Erythroblast (primary cell): Measurements from ENCODE around the gene CFH.
A peak's percentile ranks its signal among the peaks of the same experiment; 100 is the strongest.

Experiments
- DNase-seq, 2 experiments: peaks; one replicate each; lab custom pipeline; 2025; lab: John Stamatoyannopoulos, UW
- GATA1 ChIP-seq: IDR thresholded peaks from 2 replicates; pipeline ENCODE4 v1.6.1; 2011; ENCODE audit warnings: low read depth, mild to moderate bottlenecking, control low read depth, low read length, moderate library complexity
- POLR2A ChIP-seq: IDR thresholded peaks from 2 replicates; pipeline ENCODE4 v1.6.1; 2011; ENCODE audit warnings: mild to moderate bottlenecking, low read length

CFH gene

DNA sequence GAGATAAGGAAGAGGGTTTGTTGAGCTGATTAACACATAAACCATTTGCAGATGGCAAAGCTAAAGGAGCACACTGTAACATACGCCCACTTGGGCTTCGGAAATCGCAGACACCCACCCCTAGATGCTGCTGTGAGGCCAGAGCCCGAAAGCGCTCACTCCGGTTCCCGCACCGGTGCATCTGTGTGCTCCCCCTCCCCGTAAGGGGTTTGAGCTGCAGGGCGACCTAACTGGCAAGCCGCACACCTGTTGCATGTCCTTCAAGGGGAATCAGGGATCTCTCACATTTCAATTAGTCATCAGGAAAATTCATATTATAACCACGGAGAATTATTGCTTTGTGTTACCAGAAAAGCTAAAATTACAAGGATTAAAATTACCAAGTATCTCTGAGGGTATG is 1.4 kb upstream of the CFH start:
- TF ChIP-seq GATA1: no peak
- TF ChIP-seq POLR2A: no peak
- no peak for DNase-seq

DNA sequence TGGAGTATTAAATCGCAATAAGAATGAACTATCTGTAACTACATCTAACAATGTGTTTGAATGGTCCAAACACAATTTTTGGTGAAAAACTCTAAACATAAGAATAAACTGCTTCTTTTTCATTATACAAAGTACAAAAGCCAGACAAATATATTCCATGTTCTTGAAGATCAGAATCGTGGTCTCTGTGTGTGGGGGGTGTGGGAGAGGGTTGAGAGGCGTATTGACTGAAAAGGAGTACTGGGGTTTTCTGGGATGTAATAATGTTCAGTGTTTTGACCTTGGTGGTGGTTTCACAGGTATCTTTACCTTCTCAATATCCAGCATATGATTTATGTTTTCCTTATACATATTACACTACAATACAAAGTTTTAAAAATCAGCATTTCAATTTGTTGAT is 764 bp upstream of the CFH start:
- no peak for TF ChIP-seq POLR2A
- no peak for TF ChIP-seq GATA1
- DNase-seq: no peak

DNA sequence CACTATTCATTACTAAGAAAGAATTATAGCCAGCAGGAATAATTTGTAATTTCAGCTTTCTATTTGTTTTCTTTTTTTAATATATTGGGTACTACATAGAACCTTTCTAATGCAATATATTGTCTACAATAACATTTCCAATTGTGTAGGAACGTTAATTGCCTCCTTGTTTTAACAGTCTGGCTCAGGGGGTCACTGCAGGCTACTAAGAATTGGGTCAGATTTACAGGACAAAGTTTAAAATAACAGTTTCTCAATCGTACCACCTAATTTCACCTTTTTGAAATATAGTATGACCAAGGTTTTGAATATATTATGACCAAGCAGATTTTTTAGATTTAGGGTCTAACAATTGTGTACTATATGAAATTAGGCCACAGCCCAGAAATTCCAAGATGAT is 2.4 kb downstream of the CFH start:
- DNase-seq: no peak
- TF ChIP-seq GATA1 (no peak), POLR2A (no peak)

DNA sequence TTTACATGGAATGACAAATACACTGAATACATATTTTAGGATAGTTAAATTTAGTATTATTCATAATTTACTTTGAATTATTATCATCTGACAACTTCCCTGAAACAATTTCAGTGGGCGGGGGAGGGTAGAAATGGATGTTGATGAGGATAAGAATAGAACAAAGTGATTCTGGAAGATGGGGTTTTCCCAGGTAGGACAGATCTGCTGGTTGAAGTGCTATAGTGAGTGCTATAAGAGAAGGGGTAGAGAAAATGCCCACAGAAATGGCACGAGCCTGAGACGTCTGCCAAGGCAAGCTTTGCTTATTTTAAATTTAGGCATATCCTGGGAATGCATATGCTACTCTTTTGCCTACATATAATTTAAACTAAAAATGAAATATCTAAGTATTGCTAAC is 3.2 kb downstream of the CFH start:
- DNase-seq: no peak
- TF ChIP-seq GATA1: no peak
- TF ChIP-seq POLR2A: no peak

DNA sequence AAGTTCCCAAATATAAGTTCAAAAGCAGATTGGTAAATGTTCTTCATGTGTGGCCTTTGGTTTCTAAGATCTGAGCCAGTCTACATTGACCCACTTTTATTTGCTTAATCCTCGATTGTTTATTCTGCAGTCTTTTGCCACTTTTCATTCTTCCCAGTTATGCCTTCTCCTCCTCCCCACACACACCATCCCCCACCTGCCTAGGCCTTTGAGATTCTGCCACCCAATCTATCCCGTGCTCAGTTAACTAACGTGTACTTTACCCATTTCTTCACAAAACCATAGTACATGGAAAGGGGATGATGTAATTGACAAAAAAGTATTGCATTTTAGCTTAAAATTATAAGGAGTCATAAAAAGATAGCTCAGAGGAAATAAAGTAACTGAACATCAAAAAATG is 3.7 kb downstream of the CFH start:
- no peak for DNase-seq
- no peak for TF ChIP-seq POLR2A
- no peak for TF ChIP-seq GATA1

DNA sequence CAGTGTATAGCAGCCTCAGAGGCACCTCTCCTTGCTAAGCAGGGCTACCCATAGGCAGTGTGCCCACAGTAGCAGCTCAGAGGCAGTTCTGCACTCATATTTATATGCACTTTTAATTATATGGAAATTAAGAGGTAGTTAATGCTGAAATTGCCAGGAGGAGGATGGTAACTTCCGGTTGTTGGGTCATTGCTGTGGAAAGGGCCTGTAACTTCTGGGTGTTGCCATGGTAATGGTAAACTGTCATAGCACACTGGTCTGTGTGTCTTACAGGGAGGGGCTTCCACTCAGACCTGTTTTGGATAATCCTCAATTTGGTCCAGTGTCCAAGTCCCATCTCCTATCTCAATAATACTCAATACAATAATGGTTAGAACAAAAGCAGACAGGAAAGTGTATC is 7.6 kb downstream of the CFH start:
- DNase-seq: no peak
- no peak for TF ChIP-seq POLR2A
- no peak for TF ChIP-seq GATA1

DNA sequence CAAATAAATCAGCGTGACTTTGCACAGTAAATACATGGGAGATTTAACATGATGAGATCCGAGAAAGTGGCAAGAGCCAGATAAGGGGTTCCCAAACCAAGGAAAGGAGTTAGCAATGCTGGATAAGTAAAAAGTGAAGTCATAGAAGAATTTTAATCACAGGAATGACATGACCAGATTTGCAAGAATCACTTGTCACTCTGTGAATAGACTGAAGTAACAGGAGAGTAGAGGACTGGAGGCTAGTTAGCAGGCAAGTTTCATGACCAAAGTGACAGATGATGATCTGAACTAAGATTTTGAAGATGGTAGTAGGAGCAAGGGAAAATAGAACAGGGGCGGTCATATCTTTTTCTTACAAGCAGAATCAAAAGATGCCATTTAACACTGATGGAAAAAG is 8.4 kb downstream of the CFH start:
- no peak for DNase-seq

DNA sequence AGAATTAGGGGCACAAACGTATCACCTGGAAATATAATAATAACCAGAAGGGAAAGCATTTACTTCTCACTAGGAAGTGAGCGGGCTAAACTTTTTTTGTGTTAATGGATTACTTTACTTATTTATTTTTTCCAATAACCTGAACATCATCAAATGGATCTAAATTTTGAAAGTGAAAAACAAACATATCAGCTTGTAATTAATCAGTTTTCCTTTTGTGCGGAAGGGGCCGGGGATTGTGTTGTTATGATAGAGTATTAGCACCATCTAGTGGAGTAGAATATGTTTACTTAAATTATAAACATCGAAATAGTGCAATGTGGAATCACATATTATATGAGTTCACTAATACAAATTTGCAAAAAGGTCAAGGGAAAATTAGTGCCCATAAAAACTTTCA is 9.0 kb downstream of the CFH start:
- peak; percentile 29 to 62 for DNase-seq
- TF ChIP-seq GATA1 (no peak), POLR2A (no peak)

More for the DNA sequence above, 8.4 kb downstream of the CFH start:
- TF ChIP-seq POLR2A (no peak), GATA1 (no peak)

DNA sequence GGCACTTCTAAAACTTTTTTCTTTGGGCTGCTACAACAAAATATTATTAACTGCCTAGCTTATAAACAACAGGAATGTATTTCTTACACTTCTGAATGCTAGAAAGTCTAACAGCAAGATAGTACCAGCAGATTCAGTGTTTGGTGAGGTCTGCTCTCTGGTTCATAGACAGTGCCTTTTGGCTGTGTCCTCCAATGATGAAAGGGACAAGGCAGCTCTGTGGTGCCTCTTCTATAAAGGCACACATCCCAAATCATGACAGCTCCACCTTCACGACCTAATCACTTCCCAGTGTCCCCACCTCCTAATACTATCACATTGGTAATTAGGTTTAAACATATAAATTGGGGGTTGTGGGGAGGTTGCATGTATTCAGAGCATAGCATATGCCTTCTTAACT is 9.5 kb downstream of the CFH start:
- TF ChIP-seq GATA1: no peak
- TF ChIP-seq POLR2A: no peak
- DNase-seq: no peak

DNA sequence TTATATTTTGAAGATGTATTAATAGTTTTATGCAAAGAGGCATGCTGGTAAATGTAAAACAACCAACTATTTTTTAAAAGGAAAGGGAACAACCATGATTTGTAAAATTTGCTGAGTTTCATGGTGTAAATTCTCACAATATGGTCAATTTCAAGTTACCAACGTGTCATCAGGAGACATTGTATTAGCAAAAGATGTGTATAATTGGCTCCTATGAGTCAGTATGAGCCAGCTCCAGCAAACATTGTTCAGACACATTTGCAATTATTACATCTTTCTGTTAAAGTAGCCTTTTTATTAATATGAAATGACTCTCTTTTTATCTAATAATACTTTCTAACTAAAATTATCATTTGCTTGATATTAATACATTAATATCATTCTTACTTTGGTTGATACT is 15.3 kb downstream of the CFH start:
- DNase-seq: no peak
- TF ChIP-seq POLR2A: no peak
- TF ChIP-seq GATA1: no peak

DNA sequence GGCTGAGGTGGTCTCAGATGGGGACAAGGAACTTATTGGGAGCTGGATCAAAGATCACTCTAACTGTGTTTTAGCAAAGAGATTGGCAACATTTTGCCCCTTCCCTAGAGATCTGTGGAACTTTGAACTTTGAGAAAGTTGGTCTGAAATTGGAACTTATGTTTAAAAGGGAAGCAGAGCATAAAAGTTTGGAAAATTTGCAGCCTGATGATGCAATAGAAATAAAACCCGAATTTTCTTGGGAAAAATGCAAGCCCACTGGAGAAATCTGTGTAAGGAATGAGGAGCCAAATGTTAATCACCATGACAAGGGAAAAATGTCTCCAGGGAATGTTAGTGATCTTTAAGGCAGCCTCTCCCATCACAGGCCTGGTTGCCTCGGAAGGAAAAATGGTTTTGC is 17.2 kb downstream of the CFH start:
- TF ChIP-seq POLR2A: no peak
- TF ChIP-seq GATA1: no peak
- no peak for DNase-seq

DNA sequence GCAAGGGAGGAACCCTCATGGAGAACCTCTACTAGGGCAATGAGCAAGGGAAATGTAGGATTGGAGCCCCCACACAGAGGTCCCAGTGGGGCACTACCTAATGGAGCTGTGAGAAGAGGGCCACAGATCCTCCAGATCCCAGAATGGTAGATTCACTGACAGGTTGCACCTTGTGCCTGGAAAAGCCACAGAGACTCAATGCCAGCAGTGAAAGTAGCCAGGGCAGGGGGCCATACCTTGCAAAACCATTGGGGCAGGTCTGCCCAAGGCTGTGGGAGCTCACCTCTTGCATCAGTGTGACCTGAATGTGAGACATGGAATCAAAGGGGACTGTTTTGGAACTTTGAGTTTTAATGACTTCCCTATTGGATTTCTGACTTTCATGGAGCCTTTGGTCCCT is 17.9 kb downstream of the CFH start:
- TF ChIP-seq GATA1: no peak
- TF ChIP-seq POLR2A: no peak
- no peak for DNase-seq

DNA sequence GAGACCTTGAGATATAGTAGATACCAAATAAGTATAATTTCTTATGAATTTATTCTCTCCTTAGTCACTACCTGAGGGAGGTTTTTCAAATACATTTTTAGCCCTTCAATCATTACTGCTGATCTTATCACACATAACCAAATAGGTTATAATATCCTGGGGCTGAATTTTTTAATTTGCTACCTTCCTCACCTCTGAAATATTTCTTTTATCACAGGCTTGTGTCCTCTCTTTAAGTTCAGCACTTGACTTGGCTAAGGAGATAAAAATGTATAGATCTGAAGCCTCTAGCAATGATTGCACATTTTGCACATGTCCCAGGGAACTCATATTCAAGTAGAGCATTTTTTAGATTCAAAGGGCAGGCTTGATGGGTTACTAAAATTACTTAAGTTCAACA is 23.1 kb downstream of the CFH start:
- DNase-seq: no peak
- TF ChIP-seq POLR2A: no peak

DNA sequence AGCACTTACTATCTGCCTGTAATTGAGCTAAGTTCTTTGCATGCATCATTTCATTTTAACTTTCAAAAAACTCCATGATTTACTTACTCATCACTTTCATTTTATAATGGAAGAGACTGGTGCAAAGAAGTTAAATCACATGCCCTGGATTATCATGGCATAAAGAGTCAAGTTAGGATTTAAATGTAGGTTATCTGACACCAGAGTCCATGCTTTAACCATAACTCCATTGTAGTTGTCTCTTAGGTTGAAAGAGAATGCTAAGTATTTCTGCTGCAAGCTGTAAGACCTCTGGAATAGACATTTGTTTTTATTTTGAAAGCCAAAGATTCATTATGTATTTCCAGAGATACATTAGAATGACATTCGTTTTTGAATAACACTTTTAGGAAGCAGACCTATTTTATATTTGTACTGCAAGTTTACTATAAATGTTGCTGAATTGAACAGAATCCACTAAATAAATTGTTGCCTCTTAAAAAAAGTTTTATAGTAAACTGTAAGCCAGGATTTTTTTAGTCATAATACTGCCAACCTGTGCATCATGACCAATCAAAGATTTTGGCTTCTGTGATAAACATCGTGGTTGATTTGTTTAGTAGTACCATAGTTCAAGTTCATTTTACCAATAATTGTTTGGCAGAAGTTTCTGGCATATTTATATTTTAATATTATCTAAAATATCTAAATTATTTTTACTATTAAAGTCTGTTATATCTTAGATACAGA is 26.1 kb downstream of the CFH start:
- no peak for DNase-seq
- TF ChIP-seq POLR2A: no peak
- TF ChIP-seq GATA1: no peak

DNA sequence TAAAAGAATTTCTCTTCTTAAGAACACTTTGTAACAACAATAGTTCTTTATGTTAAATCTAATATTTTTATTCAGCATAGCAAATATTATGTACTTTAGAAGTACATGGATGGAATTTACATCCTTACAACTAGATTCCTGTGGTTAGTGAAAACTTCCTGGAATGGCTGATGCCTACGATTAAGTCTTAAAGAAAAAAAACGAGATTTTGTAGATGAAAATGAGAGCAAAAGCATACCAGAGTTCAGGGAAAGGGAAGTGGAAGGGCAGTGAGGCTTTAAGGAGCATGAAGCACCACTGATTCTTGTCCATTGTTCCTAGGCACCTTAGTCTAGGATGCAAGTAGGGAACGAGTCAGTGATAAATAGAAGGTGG is 26.7 kb downstream of the CFH start:
- TF ChIP-seq POLR2A (no peak), GATA1 (no peak)
- DNase-seq: no peak

DNA sequence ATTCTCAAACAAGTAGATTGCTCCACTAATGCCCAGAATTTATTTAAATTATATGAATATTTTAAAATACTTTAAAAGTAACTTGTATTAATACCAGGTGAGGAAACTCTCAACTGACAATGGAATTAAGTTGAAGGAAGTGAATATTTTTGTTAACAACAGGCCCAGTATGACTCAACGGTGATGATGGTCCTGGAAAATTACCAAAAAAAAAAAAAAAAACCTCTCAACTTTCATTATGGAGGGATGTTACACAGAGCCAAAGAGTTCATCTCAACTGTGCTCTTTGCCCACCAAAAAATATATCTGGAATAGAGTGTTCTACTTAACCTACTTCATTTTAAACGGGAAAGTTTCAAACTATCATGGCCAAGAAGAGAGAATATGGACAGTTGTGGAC is 28.3 kb downstream of the CFH start:
- no peak for DNase-seq
- TF ChIP-seq POLR2A: no peak
